ENCODE results near the gene C1GALT1. TPM values are rescaled to one million over a fixed set of nuclear protein-coding genes. Genes with fewer than 3 reads are reported as not detected.

C1GALT1 gene
- 81.5 and 88.2 TPM in 2 replicates for total RNA-seq (2021)
- long read RNA-seq, full-length matches to known transcripts = 195 of 279 reads
- long read RNA-seq, partial matches to known transcripts = 7 of 279 reads
- long read RNA-seq, other reads (novel, unspliced or antisense) = 77 of 279 reads

DNA sequence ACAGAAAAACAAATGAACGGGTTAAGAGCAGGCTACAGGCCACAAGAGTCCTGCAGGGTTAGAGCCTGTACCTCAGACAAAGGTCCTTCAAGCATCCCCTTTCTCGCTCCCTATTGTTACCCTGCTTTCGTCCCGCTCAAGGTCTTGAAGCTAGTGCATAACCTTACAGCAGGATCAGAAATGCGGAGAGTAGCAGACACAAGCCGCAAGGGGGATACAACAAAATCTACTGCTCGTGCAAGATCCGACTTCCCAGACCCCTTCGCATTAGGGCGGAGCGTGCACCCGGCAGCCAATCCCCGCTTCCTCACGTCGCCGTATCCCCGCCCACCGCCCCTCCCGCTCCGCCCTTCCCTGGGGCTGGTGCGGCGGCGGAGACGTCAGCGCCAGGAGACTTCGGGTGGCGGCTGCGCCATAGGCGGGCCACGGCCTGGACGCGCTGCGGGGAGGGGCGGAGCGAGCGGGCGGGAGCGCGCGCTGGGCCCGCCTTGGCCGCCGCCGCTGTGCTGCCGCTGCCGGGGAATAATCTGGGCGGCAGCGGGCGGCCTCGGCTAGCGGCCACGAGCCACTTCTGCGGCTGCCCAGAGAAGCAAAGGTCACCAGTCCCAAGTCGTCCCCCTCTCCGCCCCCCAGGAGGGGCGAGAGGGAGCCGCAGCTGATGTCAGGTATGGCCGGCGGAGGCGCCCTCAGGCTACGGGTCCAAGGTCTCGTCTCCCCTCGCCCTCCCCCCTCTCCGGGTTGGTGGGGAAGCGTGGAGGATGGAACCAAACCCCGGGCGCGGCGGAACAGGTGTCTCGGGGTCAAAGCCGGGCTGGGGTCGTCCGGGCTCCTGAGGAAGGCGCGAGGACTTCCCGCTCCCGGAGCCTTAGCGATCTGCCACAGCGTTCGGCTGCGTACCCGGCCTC is at the start of gene C1GALT1:
TSS of gene C1GALT1 (plus strand) at position 389 of the 905 bp plus-strand sequence. CDS start 51,776 bp downstream, outside the sequence.
- H4K8ac ChIP-seq (replicated peaks; ENCODE audit: insufficient read length, low read depth, low read length) = no peak within 1 kb of the TSS
- no peak within 1 kb of the TSS for H4K5ac ChIP-seq (ENCODE audit: insufficient read length, low read depth, low read length)
- no peaks in the 10 kb centered on the region for H3K79me1 ChIP-seq (ENCODE audit: insufficient read depth, low read depth, low read length, poor library complexity, severe bottlenecking)
- no peak within 1 kb of the TSS for H2BK12ac ChIP-seq (ENCODE audit: insufficient read length, low read depth, low read length)
- no peak within 1 kb of the TSS for H2BK5ac ChIP-seq (ENCODE audit: insufficient read length, low read length)
- H3K9me3 ChIP-seq (ENCODE audit: control insufficient read depth, low read depth, low read length) = no peaks in the 10 kb centered on the region
- no peak within 1 kb of the TSS for H2BK15ac ChIP-seq (ENCODE audit: low read depth, low read length)
- H3T11ph ChIP-seq (ENCODE audit: low read length) = no peak within 1 kb of the TSS
- no peaks in the 10 kb centered on the region for H3K27me3 Mint-ChIP-seq (ENCODE audit: low read depth)
- peak within 1 kb of the TSS; percentile 75 for H3K9ac ChIP-seq (ENCODE audit: extremely low read depth, insufficient read length, low read length)
- peak within 1 kb of the TSS; percentile 74 for H2BK120ac ChIP-seq (ENCODE audit: low read depth, low read length, poor library complexity, severe bottlenecking)
- H3K18ac ChIP-seq (ENCODE audit: insufficient read length, low read depth, low read length) = peak within 1 kb of the TSS; percentile 78
- H3K4me2 ChIP-seq (ENCODE audit: insufficient read depth, insufficient read length, low read length) = peak within 1 kb of the TSS; percentile 93
- no peak within 1 kb of the TSS for H2AFZ ChIP-seq (ENCODE audit: low read length)
- peak within 1 kb of the TSS; percentile 90 to 98 for H3K4me3 Mint-ChIP-seq
- peaks cover 7% of the 10 kb centered on the region; the same call in 1 of the 2 replicates for H3K4me1 ChIP-seq (ENCODE audit: insufficient read depth, low read length)
- H3K27ac Mint-ChIP-seq = peak within 1 kb of the TSS; percentile 98 to 99 (median 98)
- H3K23ac ChIP-seq (ENCODE audit: insufficient read length, low read depth, low read length) = no peak within 1 kb of the TSS
- H3K56ac ChIP-seq (ENCODE audit: insufficient read length, low read depth, low read length) = no peak within 1 kb of the TSS
- peaks cover 0 to 14% (median 2%) of the 10 kb centered on the region in 3 experiments; a peak in 6 of 7 replicates for H3K36me3 Mint-ChIP-seq (ENCODE audit: insufficient read depth in 1 of 3, low read depth in 3 of 3)
- peak within 1 kb of the TSS; percentile 91 for H3K14ac ChIP-seq (ENCODE audit: insufficient read depth, low read length)
- H3K9me3 Mint-ChIP-seq = peaks cover 0 to 2% of the 10 kb centered on the region in 2 experiments; a peak in 2 of 5 replicates
- H3K27ac ChIP-seq (ENCODE audit: insufficient read length, low read depth, low read length) = peak within 1 kb of the TSS; percentile 90
- H3K27me3 ChIP-seq (ENCODE audit: insufficient read depth, low read length) = no peaks in the 10 kb centered on the region
- H3K79me2 ChIP-seq (ENCODE audit: insufficient read depth, low read length) = peaks cover 24% of the 10 kb centered on the region; the same call in 1 of the 2 replicates
- peaks cover 11 to 13% of the 10 kb centered on the region in 2 experiments for H3K4me1 Mint-ChIP-seq
- H2BK20ac ChIP-seq (ENCODE audit: low read depth, low read length, poor library complexity, severe bottlenecking) = no peak within 1 kb of the TSS
- no peaks in the 10 kb centered on the region for H4K20me1 ChIP-seq (ENCODE audit: control insufficient read depth, insufficient read depth, insufficient read length)
- WGBS (ENCODE audit: extremely low coverage, insufficient read length, low lambda C conversion rate) = no CpG with 5 or more reads among the region's 82 CpGs
- no peak within 1 kb of the TSS for H2AK5ac ChIP-seq (ENCODE audit: insufficient read length, low read length)
- no peak within 1 kb of the TSS for H4K91ac ChIP-seq (ENCODE audit: insufficient read length, low read depth, low read length)
- TF ChIP-seq, protein P1, sequence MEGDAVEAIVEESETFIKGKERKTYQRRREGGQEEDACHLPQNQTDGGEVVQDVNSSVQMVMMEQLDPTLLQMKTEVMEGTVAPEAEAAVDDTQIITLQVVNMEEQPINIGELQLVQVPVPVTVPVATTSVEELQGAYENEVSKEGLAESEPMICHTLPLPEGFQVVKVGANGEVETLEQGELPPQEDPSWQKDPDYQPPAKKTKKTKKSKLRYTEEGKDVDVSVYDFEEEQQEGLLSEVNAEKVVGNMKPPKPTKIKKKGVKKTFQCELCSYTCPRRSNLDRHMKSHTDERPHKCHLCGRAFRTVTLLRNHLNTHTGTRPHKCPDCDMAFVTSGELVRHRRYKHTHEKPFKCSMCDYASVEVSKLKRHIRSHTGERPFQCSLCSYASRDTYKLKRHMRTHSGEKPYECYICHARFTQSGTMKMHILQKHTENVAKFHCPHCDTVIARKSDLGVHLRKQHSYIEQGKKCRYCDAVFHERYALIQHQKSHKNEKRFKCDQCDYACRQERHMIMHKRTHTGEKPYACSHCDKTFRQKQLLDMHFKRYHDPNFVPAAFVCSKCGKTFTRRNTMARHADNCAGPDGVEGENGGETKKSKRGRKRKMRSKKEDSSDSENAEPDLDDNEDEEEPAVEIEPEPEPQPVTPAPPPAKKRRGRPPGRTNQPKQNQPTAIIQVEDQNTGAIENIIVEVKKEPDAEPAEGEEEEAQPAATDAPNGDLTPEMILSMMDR (conservative IDR thresholded peaks at IDR 0.05) = peak; percentile 50
- peak; percentile 98 for DNase-seq
- H3K23me2 ChIP-seq (ENCODE audit: insufficient read length, low read depth, low read length, poor library complexity, severe bottlenecking) = peaks cover 7% of the 10 kb centered on the region
- H3K4ac ChIP-seq (ENCODE audit: low read depth, low read length) = no peak within 1 kb of the TSS; the same call in 1 of the 2 replicates
